Esophagus muscularis mucosa (tissue), 4 donors: Measurements from ENCODE around the gene DRD1.

Source experiments
- EP300 ChIP-seq: sonication (generic); formaldehyde crosslinking; IDR thresholded peaks from one replicate; pipeline ENCODE4 v1.6.1; 2017; ENCODE audit warnings: antibody characterized with exemption
- POLR2A ChIP-seq: fragments of 450-650 bp; IDR thresholded peaks from one replicate; pipeline ENCODE4 v1.6.1; 2017; ENCODE audit warnings: antibody characterized with exemption, moderate library complexity, mild to moderate bottlenecking, low read depth
- TF ChIP-seq, protein P1 (sequence below), 3 experiments: fragments of 200-600 bp in 2 of 3; fragments of 450-650 bp in 1 of 3; sonication (generic) in 2 of 3; IDR thresholded peaks; one replicate each; pipeline ENCODE4 v1.5.1; 2017 to 2019; ENCODE audit warnings: antibody characterized with exemption in 3 of 3, mild to moderate bottlenecking in 2 of 3, moderate library complexity in 1 of 3

- no peak for TF ChIP-seq POLR2A
- TF ChIP-seq, protein P1, sequence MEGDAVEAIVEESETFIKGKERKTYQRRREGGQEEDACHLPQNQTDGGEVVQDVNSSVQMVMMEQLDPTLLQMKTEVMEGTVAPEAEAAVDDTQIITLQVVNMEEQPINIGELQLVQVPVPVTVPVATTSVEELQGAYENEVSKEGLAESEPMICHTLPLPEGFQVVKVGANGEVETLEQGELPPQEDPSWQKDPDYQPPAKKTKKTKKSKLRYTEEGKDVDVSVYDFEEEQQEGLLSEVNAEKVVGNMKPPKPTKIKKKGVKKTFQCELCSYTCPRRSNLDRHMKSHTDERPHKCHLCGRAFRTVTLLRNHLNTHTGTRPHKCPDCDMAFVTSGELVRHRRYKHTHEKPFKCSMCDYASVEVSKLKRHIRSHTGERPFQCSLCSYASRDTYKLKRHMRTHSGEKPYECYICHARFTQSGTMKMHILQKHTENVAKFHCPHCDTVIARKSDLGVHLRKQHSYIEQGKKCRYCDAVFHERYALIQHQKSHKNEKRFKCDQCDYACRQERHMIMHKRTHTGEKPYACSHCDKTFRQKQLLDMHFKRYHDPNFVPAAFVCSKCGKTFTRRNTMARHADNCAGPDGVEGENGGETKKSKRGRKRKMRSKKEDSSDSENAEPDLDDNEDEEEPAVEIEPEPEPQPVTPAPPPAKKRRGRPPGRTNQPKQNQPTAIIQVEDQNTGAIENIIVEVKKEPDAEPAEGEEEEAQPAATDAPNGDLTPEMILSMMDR (IDR thresholded peaks at IDR 0.05), result no peak
- TF ChIP-seq EP300, result no peak
These were observed 21.9 kb downstream of the DRD1 start for GRCh38 chr5:175422058-175422457.
